Activated gamma-delta T cell (primary cell): ENCODE measurements around the gene FPR2.
"Not testable (repeated sequence)": the region's sequence is repeated elsewhere in the genome, so short reads cannot be mapped to it uniquely, and the experiment has no call there.

Experiments used
- DNase-seq: peaks from one replicate; lab custom pipeline; 2025; lab: John Stamatoyannopoulos, UW

Gene FPR2

DNA sequence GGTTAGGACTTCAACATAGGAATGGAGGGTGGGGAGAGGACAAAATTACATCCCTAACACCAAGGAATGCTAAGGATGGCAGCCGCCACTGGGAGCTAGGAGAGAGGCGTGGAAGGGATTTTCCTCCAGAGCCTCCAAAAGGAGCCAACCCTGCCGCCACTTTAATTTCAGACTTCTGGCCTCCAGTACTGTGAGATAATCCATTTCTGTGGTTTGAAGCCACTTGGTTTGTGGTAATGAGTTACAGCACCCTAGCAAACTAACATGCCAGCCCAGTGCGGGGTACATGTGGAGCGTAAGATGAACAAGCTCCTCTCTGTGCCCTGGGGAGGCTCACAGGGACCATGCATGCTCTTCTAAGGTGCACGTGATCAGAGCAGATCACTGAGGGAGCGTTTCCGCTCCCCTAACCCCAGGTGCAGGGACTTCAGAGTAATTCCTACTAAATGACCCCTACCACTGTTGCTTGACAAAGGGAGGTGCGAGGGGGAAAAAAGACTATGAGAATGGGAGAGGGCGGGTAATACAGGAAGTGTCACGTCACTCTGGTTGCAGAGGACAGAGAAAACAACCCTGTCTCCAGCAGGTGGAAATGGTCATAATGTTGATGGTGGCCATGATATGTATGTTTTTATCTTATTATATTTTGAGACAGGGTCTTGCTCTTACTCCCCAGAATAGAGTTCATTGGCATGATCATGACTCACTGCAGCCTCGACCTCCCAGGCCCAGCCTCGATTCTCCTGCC, 21.3 kb upstream of the FPR2 start:
- no peak for DNase-seq

DNA sequence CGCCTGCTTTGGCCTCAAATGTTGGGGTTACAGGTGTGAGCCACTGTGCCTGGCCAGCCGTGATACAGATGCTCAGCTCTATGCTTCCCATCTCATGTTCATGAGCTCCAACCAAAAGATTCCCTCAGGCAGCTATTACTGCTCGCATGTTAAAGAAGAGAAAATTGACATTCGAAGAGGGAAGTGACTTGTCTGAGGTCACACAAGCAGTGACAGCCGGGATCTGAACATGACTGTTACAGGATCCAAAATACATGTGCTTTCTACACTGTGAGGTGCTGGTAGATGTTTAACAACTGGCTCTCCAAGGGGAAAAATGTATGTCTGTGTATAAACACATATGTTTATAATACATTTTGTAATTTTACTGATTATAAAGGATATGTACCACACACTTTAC, 20.6 kb upstream of the FPR2 start:
- no peak for DNase-seq

DNA sequence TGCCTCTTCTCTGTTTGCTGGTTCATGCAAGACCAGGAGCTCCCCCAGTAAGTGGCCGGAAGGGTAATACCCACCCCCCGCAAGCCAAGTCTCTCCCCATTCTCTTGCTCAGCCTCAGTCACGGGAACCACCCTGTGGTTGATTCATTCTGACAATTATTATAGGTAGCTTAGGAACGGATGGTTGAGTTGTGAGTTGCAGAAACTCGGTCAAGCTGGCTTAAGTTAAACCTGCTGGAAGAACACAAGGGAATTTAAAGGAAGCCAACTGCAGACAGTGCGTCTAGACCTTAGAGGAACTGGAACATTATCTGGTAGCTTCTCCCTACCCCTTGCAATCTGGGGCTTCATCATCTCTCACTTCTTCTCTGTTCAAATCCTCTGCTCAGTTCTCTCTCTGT, 18.2 kb upstream of the FPR2 start:
- DNase-seq, result no peak

DNA sequence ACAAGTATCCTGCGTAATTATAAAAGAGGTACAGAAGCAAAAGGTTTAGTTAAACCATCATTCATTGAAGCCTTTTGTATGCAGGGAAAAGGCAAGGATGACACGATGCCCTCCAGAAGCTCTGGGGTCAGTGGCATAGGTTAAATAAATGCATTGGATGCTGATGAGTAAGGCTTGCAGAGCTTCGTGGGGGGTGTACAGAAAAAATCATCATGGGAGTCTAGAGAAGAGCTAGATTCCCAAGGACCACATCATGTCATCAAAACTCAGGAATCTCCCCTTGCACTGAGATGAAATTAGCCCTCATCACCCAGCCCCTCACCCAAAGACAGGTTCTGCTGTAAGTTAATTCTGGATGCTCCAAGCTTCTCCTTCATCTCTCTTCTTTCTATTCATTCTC, 17.6 kb upstream of the FPR2 start:
- DNase-seq, result no peak

DNA sequence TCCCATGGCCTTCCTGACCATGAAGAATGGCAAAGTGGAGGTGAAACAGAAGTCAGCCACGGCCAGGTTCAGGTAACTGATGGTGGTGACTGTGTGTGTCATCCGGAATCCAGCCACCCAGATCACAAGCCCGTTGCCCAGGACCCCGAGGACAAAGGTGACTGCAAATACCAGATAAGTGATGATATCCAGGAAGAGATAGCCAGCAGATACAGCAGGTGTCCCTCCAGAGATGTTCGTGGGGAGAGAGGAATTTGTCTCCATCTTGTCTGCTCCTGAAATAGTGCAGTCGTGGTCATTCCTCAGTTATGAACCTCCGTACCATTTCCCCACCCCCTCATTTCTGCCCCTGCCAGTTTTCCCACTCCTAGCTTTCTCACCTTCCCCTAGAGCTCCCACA, 14.2 kb upstream of the FPR2 start:
- no peak for DNase-seq

DNA sequence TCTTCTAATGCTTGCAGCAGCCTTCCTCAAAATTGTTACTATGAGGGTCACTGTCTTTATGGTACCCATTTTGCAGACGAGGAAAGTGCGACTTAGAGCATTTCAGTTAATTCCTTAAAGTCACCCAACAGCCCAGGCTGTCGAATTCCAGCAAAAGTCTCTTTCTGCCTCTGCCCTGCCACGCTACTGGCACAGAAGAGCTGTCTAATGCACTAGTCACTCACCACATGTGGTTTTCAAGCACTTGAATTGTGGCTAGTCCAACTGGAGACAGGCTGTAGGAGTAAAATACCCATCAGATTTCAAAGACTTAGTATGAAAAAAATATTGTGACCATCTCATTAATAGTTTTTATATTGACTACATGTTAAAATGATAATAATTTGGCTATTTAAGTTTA, 11.0 kb upstream of the FPR2 start:
- DNase-seq, result no peak

DNA sequence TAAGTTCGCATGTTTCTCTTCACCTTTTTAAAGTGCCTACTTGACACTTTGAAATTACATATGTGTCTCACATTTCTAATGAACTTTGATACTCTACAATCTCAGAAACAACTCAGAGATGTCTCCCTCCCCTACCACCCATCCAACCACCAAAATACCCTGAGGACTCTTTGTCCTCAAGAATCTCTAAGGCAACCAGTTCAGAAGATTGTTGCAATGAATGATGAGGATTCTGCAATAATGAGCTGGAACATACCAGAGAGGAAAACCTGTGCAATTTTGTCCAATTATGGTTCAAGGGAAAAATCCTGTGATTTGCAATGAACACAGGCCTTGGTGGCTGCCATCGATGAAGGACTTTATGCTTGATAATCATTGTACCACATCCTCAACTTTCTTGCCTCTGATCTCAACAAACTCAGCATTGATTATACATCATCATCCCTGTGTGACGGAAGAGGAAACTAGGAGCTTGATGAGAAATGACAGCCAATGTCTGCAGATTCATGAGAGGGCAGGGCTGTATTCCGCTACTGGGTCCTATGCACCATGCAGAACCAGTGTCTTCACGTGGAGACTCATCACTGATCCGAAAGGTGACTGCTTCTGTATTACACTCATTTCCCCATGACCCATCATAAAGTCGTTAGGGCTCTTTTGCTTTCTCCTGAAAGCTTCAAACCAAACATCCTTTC, 10.4 kb upstream of the FPR2 start:
- DNase-seq, result no peak

DNA sequence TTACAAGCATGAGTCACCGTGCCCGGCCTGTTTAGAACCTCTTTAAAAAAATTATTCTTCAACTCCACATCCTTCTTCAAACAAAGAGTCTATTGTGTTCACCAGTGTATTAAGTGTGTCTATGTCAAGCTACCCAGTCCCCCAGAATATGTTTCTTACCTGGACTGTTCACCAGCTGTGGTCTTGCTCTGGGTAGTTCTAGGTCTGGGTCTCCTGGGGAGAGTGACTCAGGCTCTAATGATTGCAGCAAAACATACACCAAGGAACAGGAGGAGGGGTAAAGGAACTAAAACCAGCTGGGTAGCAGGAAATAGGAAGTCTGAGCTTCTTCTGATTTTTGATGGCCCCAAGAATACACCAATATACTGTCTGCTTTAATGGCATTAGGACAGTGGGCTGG, 9.3 kb upstream of the FPR2 start, which contains the start of gene FPR1:
Gene FPR1, minus strand, starts transcription at position 224 of the 400 bp plus-strand sequence. CDS start 4,884 bp downstream, outside the sequence.
- DNase-seq, result no peak

DNA sequence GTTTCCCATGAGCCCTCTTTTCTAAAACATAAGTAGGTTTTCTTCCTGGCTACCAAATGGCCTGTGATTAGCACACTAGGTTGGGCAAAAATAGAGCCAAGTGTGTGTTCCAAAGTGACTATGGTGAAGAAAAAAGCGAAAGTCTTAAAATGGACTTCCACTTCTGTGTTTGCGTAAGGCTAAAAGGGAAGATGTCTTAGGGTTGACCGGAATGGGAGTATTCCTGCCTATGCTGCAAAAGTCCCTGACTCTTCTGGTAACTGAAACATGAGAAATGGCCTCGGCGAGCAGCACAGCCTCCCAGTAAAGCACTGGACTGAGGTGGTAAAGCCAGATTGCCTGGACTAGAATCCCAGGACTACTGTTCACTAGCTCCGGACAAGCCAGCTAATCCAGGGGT, 6.9 kb upstream of the FPR2 start:
- DNase-seq, result no peak

DNA sequence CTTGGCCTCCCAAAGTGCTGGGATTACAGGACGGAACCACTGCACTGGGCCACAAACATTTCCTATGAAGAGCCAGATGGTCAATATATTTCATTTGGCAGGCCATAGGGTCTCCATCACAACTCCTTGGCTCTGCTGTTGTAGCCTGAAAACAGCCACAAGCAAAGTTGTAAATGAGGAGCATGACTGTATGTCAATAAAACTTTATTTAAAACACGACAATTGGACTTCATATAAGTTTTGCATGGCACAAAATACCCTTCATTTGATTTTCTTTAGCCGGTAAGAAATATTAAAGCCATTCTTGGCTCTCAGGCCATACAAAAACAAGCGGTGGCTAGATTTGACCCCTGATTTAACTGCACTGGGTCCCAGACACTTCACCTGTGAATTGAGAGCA, 6.2 kb upstream of the FPR2 start:
- no peak for DNase-seq

DNA sequence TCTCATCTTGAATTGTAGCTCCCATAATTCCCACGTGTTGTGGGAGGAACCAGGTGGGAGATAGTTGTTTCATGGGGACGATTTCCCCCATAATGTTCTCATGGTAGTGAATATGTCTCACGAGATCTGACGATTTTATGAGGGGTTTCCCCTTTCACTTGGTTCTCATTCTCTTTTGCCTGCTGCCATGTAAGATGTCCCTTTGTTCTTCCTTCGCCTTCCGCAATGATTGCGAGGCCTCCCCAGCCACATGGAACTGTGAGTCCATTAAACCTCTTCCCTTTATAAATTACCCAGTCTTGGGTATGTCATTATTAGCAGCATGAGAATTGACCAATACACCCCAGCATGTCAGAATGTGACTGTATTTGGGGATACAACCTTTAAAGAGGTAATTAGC, 5.4 kb upstream of the FPR2 start:
- DNase-seq, result no peak

DNA sequence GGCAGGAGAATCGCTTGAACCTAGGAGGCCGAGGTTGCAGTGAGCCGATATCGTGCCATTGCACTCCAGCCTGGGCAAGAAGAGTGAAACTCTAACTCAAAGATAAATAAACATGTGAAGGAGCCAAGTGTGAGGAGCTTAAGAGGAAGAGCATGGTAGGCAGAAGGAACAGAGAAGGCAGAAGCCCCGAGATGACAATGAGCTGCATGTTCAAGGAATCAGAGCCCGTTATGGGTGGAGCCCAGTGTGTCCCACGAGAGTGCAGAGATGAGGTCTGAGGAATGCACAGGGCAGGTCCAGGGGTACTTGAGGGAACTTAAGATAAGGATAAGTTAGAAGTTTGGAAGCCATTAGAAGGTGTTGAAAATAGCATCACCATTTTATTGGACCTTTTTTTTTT, 716 bp downstream of the FPR2 start:
- DNase-seq, result no peak

DNA sequence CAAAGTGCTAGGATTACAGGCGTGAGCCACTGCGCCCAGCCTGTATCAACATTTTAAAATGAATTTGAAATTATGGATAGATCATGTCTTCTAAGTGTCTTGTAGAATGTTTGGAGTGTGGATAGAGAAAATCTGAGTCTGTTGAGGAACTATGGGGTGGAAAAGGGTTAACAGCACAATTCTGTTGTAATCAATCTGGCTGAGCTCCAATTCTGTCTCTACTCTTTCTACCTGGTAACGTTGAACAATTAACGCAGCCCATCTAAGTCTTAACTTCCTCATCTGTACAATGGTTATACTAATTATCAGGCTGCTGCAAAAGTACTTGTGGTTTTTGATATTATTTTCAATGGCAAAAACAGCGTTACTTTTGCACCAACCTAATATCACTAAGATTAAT, 4.1 kb downstream of the FPR2 start:
- DNase-seq, result no peak

DNA sequence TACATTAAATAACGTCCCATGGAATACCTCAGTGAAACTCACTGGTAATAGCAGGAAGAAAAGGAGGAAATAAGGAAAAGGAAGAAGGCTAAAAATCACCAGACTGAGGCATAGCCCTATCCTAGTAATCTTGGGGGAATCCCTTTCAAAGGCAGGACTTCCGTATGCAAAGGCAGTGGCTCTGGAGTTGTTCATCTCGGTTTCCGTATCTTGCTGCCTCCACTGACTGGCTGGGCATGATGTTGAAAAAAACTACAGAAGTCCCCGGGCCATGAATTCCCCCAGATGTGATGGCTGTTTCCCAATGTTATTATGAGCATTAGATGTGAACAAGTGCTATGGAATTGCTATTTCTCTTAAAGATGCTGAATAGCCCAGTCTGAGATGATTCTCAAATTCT, 5.5 kb downstream of the FPR2 start:
- DNase-seq, result no peak

DNA sequence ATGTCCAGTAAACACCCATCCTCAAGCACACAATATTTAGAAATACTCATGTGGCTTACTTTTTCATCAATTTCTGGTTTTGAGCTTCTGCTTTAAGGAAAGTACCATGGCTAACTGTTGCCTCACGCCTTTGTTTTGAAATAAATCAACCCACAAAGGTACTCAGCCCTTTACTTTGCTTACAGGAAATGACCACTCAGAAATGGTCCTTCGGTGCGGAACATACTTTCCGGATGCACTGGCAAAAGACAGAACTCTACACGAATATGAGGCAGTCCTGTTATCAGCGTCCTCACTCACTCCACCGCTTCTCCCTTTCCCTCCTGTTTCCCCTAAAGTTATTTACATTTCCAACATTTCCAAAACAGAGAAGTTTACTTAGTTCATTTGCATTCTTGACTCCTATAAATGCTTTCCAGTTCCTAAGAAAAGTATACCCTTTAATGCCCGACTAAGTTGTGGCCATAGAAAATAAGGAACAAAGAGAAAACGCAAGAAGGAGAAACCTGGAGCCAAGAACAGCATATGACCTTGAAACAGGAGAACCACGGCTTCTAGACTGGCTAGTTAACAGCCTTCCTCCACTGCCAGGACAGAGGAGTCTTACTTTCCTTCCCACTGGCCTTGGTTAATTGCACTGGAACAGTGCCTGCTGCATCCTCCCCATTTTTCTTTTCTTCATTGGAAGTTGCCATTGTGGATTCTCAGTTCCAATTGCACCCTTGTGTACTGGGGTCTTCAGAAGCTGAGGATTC, 10.6 kb downstream of the FPR2 start:
- no peak for DNase-seq

DNA sequence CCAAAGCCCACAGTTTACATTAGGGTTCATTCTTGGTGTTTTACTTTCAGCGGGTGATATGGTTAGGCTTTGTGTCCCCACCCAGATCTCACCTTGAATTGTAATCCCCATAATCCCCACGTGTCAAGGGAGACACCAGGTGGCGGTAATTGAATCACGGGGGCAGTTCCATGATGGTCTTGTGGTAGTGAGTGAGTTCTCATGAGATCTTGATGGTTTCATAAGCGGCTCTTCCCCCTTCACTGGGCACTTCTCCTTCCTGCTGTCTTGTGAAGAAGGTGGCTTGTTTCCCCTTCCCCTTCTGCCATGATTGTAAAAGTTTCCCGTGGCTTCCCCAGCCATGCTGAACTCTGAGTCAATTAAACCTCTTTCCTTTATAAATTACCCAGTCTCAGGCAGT, 12.0 kb downstream of the FPR2 start:
- no peak for DNase-seq

DNA sequence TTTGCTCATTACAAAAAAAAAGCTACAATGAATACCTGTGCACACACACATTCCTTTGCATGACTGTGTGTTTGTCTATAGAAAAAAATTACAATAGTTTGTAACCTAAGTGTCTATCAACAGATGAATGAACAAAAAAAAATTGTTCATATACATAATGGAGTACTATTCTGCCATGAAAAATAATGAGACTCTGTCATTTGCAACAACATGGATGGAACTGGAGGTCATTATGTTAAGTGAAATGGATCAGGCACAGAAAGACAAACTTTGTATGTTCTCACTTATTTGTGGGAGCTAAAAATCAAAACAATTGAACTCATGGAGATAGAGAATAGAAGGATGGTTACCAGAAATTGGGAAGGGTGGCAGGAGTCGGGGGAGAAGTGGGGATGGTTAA, 15.6 kb downstream of the FPR2 start:
- not testable (repeated sequence) for DNase-seq

DNA sequence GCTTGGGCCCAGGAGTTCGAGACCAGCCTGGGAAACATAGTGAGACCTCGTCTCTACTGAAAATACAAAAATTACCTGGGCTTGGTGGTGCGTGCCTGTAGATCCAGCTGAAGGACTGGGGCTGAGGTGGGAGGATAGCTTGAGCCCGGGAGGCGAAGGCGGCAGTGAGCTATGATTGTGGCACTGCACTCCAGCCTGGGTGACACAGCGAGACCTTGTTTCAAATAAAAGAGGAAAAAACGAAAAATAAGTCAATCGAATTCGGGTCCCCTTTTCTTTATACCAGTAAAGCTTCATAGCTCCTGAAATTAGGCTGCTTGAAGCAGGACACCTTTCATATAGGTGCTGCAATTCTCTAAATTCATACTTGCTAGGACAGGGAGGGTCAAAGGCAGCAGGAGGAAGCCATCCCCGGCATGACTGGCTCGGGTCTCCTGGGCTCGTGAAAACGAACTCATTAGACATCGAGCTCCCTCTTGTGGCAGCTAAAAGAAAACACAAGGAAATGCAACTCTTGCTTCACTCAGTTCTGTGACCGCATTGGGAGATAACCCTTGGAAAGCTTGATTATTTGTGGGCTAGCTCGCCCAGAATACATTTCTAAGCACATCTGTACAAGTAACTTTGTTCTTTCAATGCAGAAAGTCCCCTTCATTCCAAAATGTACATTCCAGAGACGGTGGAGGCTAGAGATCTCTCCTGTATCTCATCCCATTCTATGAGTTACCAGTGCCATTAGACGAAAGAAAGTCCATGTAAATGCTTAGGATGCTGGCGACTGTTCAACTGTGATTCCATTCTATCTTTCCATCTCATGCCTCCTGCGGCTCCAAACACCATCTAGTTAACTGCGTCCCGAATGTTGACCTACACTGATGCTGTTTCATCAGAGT, 16.8 kb downstream of the FPR2 start:
- no peak for DNase-seq

DNA sequence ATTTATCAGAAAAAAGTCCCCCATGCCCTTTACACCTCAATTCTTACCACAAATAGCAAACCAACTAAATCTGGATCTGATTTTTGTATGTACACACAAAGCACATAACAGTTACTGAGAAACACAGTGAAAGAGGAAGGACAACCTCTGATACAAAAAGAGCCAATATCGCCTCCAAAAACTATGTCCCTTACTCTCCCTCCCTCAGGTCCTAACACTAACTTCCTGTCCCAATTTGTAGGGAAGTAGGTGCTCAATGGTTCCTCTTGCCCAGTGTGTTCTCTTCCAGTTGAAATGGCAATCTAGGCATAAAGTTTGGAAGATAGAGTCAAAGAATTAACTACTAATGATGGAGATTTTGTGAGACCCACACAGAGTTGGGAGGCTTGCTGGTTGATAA, 18.2 kb downstream of the FPR2 start:
- no peak for DNase-seq

DNA sequence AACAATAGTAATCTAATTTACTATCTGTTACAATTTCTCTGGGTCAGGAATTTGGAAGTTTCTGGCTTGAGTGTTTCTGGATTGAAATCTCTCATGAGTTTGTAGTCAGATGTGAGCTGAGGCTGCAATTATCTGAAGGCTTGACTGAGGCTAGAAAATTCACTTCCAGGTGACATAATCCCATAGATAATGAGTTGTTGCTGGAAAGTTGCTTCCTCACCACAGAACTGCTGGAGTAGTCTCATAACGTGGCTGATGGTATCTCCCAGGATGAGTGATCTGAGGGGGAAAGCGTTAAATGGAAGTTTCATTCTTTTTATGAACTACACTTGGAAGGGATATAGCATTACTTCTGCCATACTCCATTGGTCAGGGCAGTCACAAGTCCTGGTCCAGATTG, 18.7 kb downstream of the FPR2 start:
- no peak for DNase-seq

DNA sequence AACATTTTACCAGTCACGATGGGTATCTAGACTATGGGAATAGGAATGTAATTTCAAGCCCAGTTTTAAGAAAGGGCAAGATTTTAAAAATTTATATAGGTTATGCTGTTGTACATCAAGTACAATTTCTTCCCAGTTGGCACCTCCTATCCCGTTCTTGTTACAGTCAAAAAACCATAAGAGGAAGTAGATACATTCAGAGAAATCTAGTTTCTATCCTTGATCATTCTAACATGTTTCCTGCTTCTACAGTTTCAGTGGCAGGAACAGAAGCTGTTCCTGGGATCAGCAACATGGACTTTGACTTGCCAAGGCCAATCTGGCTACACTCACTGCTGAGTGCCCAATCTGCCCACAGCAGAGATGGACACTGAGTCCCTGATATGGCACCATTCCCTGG, 19.3 kb downstream of the FPR2 start:
- no peak for DNase-seq

DNA sequence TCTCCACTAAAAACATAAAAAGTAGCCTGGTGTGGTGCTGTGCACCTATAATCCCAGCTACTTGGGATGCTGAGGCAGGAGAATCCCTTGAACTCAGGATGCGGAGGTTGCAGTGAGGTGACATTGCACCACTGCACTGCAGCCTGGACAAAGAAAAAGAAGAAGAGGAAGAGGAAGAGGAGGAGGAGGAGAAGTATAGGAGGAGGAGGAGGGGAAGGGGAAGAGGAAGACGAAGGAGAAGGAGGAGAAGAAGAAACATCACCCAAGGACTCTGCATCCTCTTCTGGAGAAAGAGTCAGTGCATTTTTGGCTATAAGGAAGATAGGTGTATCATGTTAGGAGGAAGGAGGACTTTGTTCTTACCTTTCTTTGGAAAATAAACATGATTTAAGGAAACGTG, 21.0 kb downstream of the FPR2 start:
- DNase-seq, result no peak
